ENCODE measurements around the gene ZBTB16.

ZBTB16 gene

DNA sequence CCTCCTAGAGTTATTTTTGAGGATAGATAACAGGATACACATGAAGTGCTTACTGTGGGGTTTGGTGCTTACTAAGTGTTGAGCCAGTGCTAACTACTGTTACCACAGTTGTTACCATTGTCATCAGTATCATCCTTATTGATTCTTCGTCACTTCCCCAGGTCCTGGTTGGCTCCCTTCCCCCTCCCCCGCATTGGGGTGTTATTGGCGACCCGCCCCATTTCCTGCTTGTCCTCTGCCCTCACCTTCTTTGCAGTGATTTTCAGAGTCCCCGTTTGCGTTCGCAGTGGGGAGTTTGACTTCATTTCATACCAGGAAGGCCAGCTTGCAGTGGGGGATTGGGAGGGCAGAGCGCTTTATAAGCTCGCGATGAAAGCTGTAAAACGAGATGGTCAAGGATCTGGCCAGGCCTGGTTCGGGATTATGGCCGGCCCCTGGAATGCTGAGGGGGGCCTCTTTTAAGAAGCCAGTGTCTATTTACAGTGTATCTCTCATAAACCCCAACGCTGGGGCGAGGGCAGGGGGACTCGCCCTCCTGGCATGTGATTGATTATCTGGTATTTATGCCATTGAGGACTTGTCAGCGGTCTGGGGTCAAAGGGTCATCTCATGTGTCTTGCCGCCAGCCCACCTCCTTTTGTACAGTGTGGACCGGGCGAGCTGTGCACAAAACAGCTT is 152.1 kb downstream of the ZBTB16 start (continued):
- TF ChIP-seq, protein P1, sequence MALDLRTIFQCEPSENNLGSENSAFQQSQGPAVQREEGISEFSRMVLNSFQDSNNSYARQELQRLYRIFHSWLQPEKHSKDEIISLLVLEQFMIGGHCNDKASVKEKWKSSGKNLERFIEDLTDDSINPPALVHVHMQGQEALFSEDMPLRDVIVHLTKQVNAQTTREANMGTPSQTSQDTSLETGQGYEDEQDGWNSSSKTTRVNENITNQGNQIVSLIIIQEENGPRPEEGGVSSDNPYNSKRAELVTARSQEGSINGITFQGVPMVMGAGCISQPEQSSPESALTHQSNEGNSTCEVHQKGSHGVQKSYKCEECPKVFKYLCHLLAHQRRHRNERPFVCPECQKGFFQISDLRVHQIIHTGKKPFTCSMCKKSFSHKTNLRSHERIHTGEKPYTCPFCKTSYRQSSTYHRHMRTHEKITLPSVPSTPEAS (tag by site-specific recombination; IDR thresholded peaks at IDR 0.05) = no peak
- TF ChIP-seq OSR2 (tag by site-specific recombination; IDR thresholded peaks at IDR 0.05) (no peak), ZNF585B (tag by site-specific recombination; IDR thresholded peaks at IDR 0.05) (no peak), MYNN (tag by site-specific recombination; IDR thresholded peaks at IDR 0.05; ENCODE audit: borderline replicate concordance) (no peak)

- no peaks in the 10 kb centered on the region for H3K4me1 ChIP-seq (ENCODE audit: control insufficient read depth, insufficient read depth, low read length)
- CTCF ChIA-PET = interaction anchor here (1.9 kb wide), 1 partner anchor 48 kb away, joined by 5 read pairs; no protein-coding TSS in a partner anchor
- POLR2A ChIA-PET = no interaction called here
These were observed 154.1 kb downstream of the ZBTB16 start for GRCh38 chr11:114213622-114214021.

DNA sequence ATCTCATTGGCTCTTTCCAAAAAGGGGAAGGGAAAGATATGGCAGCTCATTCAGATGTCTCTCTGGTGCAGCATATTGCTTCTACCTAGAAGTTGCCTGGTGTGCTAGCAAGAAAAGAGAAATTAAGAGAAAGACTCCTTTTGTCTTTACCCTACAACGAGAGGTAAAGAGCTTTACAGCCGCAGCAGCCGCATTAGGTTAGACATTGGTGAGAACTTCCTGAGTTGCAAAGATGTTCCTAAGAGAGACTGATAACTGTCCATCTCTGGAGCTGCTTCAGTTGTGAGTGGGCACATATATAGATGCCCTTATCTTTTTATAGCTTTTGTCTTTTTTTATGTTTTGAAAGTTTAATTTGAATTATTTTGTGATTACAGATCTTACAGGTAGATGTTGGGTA is 155.9 kb downstream of the ZBTB16 start:
- no peaks in the 10 kb centered on the region for H3K9me3 ChIP-seq (ENCODE audit: control insufficient read depth, insufficient read depth, low read depth, low read length)
- no peaks in the 10 kb centered on the region for H3K4me1 ChIP-seq (ENCODE audit: control insufficient read depth, insufficient read depth, low read length)
- no peak overlapping the region for H3K4me3 ChIP-seq (ENCODE audit: low read depth, low read length)
- TF ChIP-seq ZNF501 (tag by site-specific recombination; IDR thresholded peaks at IDR 0.05) = no peak
- no peak for TF ChIP-seq KLF8 (tag by site-specific recombination; IDR thresholded peaks at IDR 0.05)
- TF ChIP-seq ZNF521 (tag by site-specific recombination; IDR thresholded peaks at IDR 0.05) = no peak
- no peak for TF ChIP-seq CTCF (tag by site-specific recombination; IDR thresholded peaks at IDR 0.05)
- CTCF ChIA-PET = interaction anchor here (0.6 to 1.9 kb wide), 3 partner anchors 46 to 171 kb away, joined by 3 to 5 read pairs (median 5); no protein-coding TSS in a partner anchor
- no peak overlapping the region for H3K27ac ChIP-seq (ENCODE audit: extremely low read depth, low read depth, low read length)
- POLR2A ChIA-PET = no interaction called here
- H3K36me3 ChIP-seq (ENCODE audit: control insufficient read depth in 2 of 2, insufficient read depth in 1 of 2, low read length in 2 of 2) = no peaks in the 10 kb centered on the region

More at GRCh38 chr11:114213622-114214021, 154.1 kb downstream of the ZBTB16 start:
- no peaks in the 10 kb centered on the region for H3K9me3 ChIP-seq (ENCODE audit: control insufficient read depth, insufficient read depth, low read depth, low read length)
- H3K27ac ChIP-seq (ENCODE audit: extremely low read depth, low read depth, low read length) = no peak overlapping the region
- no peak overlapping the region for H3K4me3 ChIP-seq (ENCODE audit: low read depth, low read length)
- TF ChIP-seq ZNF768 (tag by site-specific recombination; IDR thresholded peaks at IDR 0.05) (peak; percentile 60; the same call in 1 of the 2 replicates), ZNF121 (tag by site-specific recombination; IDR thresholded peaks at IDR 0.05) (no peak)
- no peaks in the 10 kb centered on the region for H3K36me3 ChIP-seq (ENCODE audit: control insufficient read depth in 2 of 2, insufficient read depth in 1 of 2, low read length in 2 of 2)

DNA sequence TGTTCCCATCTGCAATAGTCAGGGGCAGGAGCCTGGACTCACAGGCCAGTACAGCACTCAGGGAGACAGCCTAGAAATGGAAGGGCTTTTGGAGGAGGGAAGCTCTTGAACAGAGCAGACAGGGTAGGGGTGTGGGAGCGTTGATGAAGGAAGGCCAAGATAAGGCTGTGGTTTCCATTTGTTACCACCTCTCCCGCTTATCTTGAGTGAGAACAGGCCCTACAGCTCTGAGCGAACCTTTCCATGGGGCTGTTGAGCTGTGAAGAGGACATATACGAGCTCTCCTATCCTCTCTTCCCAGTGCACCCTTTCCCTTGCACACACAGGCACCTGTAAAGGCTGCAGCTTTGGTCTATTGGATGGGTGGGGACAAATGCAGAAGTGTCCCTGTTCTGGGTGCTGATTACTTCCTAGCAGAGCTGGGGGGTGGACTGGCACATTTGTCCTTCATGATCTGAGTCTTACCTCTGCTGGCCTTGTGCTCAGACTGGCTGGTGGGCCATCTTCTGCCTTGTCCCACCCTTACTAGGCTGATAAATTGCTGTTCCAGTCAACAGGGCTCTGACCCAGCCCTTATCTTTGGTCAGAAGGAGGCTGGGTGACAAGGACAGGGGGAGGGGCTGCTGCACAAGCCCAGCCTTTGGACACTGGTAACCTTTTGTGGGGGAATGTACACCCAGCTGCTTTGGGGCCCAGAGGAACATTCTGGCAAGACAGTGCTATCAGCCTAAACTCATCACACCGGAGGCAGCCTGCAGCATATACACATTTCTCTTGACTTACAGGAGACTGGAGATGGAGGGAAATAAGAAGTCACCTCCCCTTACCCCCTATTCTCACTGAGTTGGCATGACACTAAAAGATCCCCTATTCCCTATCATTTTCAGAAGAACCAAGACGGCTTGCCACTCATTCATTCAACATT is 156.6 kb downstream of the ZBTB16 start:
- no peaks in the 10 kb centered on the region for H3K4me1 ChIP-seq (ENCODE audit: control insufficient read depth, insufficient read depth, low read length)
- CTCF ChIA-PET = interaction anchor here (0.6 to 1.9 kb wide), 2 partner anchors 46 to 143 kb away, joined by 3 to 5 read pairs; no protein-coding TSS in a partner anchor
- H3K27ac ChIP-seq (ENCODE audit: extremely low read depth, low read depth, low read length) = no peak overlapping the region
- TF ChIP-seq ZNF214 (tag by site-specific recombination; IDR thresholded peaks at IDR 0.05; ENCODE audit: borderline replicate concordance) = no peak
- TF ChIP-seq REST (tag by site-specific recombination; IDR thresholded peaks at IDR 0.05) = peak; percentile 49; the same call in 1 of the 2 replicates
- H3K4me3 ChIP-seq (ENCODE audit: low read depth, low read length) = no peak overlapping the region
- H3K36me3 ChIP-seq (ENCODE audit: control insufficient read depth in 2 of 2, insufficient read depth in 1 of 2, low read length in 2 of 2) = no peaks in the 10 kb centered on the region
- no peaks in the 10 kb centered on the region for H3K9me3 ChIP-seq (ENCODE audit: control insufficient read depth, insufficient read depth, low read depth, low read length)
- POLR2A ChIA-PET = no interaction called here

All from HEK293 (cell line).